HG02970 (cell line): ENCODE results near the gene DOHH.
"Not testable (repeated sequence)": the region's sequence is repeated elsewhere in the genome, so short reads cannot be mapped to it uniquely, and the experiment has no call there.

ENCODE experiments used
- ATAC-seq: cut with Tn5 transposase; IDR thresholded peaks from one replicate; pipeline ENCODE4 v1.9.1; 2021; ENCODE audit warnings: mild to moderate bottlenecking, moderate library complexity, moderate number of reproducible peaks; ENCODE audit not compliant: unreplicated experiment, low FRiP score

DOHH gene

GRCh38 chr19:3463714-3464586 lies 36.5 kb downstream of the DOHH start:
- ATAC-seq = no peak

DNA sequence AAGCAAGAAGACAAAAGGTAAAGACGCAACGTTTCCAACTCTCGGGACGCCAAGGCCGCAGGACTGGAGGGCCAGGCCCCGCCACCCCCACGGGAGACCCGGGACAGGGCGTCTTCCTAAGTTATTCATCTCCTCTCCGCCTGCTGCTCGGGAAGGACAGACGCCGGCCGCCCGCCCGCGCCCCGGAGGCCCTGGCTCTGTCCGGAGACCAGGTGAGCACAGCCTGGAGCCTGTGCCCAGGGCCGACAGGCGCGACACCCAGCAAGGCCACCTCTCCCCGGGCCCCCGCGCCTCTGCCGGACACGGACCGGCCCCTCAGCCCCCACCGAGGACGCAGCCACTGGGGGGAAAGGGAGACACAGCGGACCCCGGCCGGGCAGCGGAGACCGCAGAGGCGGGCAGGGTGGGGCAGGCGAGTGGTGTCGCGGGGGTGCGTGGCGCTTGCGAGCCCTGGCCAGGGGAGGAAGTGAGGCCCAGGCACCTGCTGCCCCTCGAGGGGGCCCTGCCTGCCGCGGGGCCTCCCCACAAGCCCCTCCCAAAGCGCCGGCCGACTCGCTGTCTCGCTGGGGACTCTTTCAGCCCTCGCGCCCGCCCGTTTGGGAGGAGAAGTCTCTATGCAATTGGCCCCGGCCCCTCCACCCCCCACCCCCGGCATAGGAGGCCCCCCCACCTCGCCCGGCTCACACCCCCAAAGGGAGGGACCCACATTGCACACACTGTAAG lies 37.3 kb downstream of the DOHH start:
- no peak for ATAC-seq

DNA sequence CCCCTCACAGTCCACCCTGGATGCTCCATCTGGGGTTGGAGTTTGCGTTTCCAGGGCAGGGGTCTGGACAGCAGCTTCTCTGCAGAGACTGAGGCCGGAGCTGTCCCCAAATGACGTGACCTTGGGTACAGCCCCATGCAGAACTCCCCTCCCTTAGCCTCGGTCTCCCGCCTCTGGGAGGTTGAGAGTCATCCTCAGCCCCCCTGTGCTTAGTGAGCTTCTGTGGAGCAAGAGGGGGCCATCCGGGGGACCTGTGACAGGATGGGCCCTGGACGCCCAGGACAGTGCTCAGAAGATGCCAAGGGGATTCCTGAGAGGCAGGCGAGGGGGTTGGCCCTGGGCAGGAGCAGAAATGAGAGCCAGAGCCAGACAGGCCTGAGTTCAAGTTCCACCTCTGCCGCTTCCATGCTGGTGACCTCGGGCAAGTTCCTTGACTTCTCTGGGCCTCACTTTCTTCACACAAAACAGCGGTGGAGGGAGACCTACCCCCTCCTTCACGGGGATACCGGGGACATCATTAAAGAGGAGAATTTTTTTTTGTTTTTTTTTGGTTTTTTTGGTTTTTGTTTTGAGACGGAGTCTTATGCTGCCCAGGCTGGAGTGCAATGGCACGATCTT lies 40.4 kb downstream of the DOHH start:
- no peak for ATAC-seq

GRCh38 chr19:3459089-3459881 lies 41.2 kb downstream of the DOHH start:
- no peak for ATAC-seq

DNA sequence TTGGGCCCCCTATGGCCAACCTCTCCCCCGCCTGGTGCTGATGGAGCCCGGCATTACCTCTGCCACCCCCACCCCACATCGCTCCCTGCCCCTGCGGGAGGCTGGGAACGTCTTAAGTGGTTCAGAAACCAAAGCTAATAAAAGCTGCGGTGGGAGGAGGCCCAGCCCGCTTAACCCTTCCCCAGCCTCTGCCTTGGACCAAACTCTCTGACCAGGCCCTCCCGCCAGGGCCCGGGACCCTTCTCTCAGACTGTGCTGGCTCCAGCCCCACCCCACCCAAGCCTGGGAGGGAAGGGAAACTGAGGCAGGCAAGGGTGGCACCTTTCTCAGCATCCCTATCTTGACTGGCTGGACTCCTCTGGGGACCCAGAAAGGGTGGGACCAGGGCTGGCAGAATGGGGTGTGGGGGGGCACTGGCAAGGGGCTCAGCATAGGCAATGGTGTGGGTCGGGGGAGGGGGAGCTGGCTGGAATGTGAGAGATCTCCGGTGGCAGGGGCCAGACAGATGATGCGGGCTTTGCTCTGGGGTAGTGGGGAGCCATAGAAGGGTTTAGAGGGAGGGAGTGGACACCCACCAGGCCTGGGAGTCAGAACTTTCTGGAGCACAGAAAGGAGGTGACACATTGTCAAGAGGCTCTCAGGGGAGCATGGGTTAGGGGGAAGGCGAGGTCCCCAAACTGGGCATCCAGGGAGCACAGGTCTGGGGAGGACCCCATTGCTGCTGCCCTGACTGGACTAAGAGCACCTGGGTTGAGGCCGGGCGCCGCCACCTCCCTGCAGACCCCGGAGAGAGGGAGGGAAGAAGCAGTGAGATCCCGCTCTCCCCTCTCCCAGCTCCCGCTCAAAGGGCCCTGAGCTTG lies 42.0 kb downstream of the DOHH start:
- no peak for ATAC-seq

- ATAC-seq = no peak
Measured at GRCh38 chr19:3457528-3458228, 42.8 kb downstream of the DOHH start.

- ATAC-seq = no peak
Measured at GRCh38 chr19:3456925-3457527, 43.4 kb downstream of the DOHH start.

DNA sequence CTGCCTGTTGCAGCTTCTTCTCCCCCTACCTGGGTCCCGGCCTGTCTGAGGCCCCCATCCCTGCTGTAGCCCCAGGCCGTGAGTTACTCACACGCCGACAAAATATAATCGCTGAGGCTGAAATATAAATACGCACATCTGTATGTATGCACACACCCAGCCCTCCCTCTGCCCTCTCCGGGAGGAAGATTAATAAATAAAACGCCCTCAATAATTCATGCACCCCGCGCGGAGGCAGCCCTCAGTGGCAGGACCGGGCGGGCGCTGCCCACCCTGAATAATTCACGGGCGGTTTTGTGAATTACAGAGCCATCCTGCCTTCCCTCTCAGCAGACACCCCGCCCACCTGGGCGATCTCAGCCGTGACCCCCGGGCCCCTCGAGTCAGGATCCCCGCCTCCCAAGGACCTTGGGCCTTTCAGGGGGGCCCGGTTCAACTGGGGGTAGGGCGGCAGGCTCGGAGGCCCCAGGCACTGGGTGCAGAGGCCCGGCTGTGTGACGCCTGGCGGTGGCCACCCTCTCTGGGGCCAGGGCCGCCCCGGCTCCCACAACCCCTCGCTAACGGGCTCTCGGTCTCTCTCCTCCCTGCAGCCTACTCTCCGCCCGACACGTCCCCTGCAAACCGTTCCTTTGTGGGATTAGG lies 44.4 kb downstream of the DOHH start:
- ATAC-seq = no peak

DNA sequence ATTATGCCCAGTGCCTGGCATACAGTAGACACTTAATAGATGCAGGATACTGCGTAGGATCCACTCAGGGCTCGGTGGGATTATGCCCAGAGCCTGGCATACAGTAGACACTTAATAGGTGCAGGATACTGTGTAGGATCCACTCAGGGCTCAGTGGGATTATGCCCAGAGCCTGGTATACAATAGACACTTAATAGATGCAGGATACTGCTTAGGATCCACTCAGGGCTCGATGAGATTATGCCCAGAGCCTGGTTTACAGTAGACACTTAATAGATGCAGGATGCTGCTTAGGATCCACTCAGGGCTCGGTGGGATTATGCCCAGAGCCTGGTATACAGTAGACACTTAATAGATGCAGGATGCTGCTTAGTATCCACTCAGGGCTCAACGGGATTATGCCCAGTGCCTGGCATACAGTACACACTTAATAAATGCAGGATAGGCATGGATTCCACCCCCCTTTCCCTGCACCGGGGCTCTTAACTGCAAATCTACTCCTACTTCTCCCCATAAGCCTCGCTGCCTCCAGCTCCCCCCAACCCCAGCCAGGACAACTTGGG lies 45.0 kb downstream of the DOHH start:
- ATAC-seq = no peak

DNA sequence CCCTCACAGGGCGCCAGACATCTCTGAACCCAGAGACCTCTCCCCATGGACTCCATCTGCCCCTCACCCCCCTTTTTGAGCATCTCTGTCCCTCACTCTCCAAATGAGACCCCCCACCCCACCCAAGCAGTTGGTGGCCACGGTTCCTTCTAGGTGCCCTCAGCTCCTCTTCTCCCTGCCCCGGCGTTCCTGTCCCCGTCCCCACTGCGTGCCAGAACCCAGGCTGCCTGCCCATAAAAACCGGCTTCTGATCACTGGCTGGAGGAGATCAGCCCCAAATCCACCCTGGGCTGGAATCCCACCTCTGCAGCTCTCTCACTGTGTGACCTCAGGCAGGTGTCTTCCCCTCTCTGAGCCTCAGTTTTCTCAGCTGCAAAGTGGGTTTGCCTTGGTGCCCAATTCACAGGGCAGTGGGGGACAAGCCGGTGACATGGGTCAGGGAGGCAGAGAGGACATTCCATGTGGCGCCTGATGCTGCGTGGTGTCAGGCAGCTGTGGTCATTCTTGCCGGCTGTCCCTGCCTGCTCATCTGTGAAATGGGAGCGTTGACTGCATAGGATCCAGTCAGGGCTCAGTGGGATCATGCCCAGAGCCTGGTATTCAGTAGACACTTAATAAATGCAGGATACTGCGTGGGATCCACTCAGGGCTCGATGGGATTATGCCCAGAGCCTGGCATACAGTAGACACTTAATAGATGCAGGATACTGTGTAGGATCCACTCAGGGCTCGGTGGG lies 45.6 kb downstream of the DOHH start:
- ATAC-seq = no peak

- ATAC-seq = no peak
Measured at GRCh38 chr19:3453840-3454239, 46.6 kb downstream of the DOHH start.

DNA sequence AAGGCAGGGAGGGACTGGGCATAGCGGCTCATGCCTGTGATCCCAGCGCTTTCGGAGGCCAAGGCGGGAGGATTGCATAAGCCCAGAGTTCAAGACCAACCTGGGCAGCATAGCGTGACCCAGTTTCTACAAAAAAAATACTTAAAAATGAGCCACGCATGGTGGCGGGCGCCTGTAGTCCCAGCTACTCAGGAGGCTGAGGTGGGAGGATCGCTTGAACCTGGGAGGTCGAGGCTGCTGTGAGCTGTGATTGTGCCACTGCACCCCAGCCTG lies 47.6 kb downstream of the DOHH start:
- ATAC-seq = not testable (repeated sequence)

DNA sequence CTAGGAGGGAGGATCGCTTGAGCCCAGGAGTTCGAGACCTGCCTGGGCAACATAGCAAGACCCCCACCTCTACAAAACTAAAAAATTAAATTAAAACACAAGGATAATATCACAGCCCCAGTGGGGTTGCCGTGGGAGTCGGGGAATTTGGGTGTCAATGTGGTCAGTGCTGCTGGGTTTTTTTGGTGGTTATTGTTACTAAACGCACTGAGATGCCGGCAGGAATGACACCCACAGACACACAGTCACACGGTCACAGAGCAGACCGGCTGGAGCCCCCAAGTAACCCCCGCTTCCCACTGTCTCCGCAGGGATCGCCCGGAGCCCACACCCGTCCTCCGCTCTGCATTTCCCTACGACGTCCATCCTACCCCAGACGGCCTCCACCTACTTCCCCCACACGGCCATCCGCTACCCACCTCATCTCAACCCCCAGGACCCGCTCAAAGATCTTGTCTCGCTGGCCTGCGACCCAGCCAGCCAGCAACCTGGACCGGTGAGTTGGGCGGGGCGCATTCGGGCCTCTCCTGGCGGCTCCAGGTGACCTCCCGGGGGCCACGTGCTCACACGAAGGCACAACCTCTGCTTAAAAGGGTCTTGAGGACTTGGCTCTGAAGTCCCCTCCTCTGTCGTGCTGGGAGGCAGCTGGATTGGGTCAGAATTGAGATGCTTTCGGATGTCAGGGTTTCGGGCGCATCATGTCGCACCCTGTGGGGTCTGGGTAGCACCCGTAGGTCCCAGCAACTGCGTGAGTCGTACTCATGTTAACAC lies 48.1 kb downstream of the DOHH start:
- ATAC-seq = no peak

- no peak for ATAC-seq
Measured at GRCh38 chr19:3451451-3451866, 49.0 kb downstream of the DOHH start.

- ATAC-seq = no peak
Measured at GRCh38 chr19:3450796-3451411, 49.6 kb downstream of the DOHH start.

- ATAC-seq = no peak
Measured at GRCh38 chr19:3448616-3449334, 51.7 kb downstream of the DOHH start.
